HCT116 (cell line): ENCODE results near the gene IQCK. TPM values are rescaled to one million over a fixed set of nuclear protein-coding genes. Genes with fewer than 3 reads are reported as not detected.

ENCODE experiments used
- ATAC-seq: fragments of 200-7000 bp; cut with Tn5 transposase; 2 replicates; pipeline ENCODE4 v1.9.1; 2020; ENCODE audit warnings: mild to moderate bottlenecking, moderate library complexity
- BruUV-seq: library from RNA; stranded (reverse); fragments of 400-500 nt; replicated peaks from 2 replicates; lab custom pipeline; 2021; lab: Mats Ljungman, UMichigan
- CTCF ChIA-PET: fragments of 300-600 bp; sonication (Branson Sonifier 250); formaldehyde crosslinking; loops from one replicate; lab custom pipeline; 2021; ENCODE audit warnings: antibody characterized with exemption; lab: Charles Lee
- POLR2A ChIA-PET: fragments of 300-600, 350-600 bp; sonication (Branson Sonifier 250); formaldehyde crosslinking; loops from one replicate; lab custom pipeline; 2021; ENCODE audit warnings: antibody characterized with exemption; lab: Charles Lee
- RAD21 ChIA-PET, 2 experiments: fragments of 300-600 bp; sonication (Branson Sonifier 250); formaldehyde crosslinking; loops; one replicate each; lab custom pipeline; 2023; ENCODE audit warnings: low total read pairs in 2 of 2; ENCODE audit not compliant: uncharacterized antibody in 2 of 2, unreplicated experiment in 2 of 2, low non-redundant PET in 1 of 2; lab: Charles Lee
- DNase-seq: peaks from one replicate; pipeline ENCODE4 v3.0.0-alpha.2; 2010; ENCODE audit warnings: low read depth, low spot score
- H2AFZ ChIP-seq: fragments of 200-600 bp; shearing (Covaris generic), sonication (generic); 2 replicates; pipeline ENCODE4 v1.6.1; 2017; ENCODE audit warnings: low read depth, mixed run types, mixed read lengths, antibody characterized with exemption, low read length; ENCODE audit not compliant: poor library complexity, severe bottlenecking
- H3K27ac ChIP-seq: 2 replicates; pipeline ENCODE4 v1.5.1; 2012; ENCODE audit warnings: low read depth, low read length
- H3K27me3 ChIP-seq: fragments of 200-600 bp; sonication (generic); 2 replicates; pipeline ENCODE4 v1.6.1; 2016; ENCODE audit warnings: mixed run types, low read length, mixed read lengths; ENCODE audit not compliant: insufficient read depth
- H3K36me3 ChIP-seq, 2 experiments: fragments of 200-500 bp in 1 of 2; fragments of 200-600 bp in 1 of 2; sonication (Bioruptor generic) in 1 of 2; sonication (generic) in 1 of 2; 2 replicates each; pipeline versions ENCODE4 v1.5.1 to v1.6.1; 2014 to 2016; ENCODE audit warnings: low read length in 2 of 2, inconsistent platforms in 1 of 2, mixed read lengths in 1 of 2, mixed run types in 1 of 2; ENCODE audit not compliant: insufficient read depth in 2 of 2, control insufficient read depth in 1 of 2
- H3K4me1 ChIP-seq, 2 experiments: fragments of 200-600 bp in 1 of 2; sonication (generic) in 1 of 2; 2 replicates each; pipeline versions ENCODE4 v1.5.1 to v1.6.1; 2012 to 2017; ENCODE audit warnings: low read length in 2 of 2, inconsistent platforms in 1 of 2, mild to moderate bottlenecking in 1 of 2, mixed read lengths in 1 of 2, mixed run types in 1 of 2, moderate library complexity in 1 of 2; ENCODE audit not compliant: insufficient read depth in 2 of 2, control insufficient read depth in 1 of 2
- H3K4me2 ChIP-seq: fragments of 200-600 bp; sonication (generic); 2 replicates; pipeline ENCODE4 v1.6.1; 2017; ENCODE audit warnings: mixed run types, low read length, mixed read lengths
- H3K4me3 ChIP-seq, 2 experiments: fragments of 200-600 bp in 1 of 2; sonication (generic) in 1 of 2; replicated peaks in 1 of 2; 2 replicates each; pipeline ENCODE4 v1.5.1; 2011 to 2016; ENCODE audit warnings: low read length in 2 of 2, control low read depth in 1 of 2, low read depth in 1 of 2, mild to moderate bottlenecking in 1 of 2, mixed read lengths in 1 of 2, mixed run types in 1 of 2
- H3K79me2 ChIP-seq: fragments of 200-600 bp; sonication (generic); 2 replicates; pipeline ENCODE4 v1.6.1; 2017; ENCODE audit warnings: mild to moderate bottlenecking, mixed run types, low read length, moderate library complexity, mixed read lengths; ENCODE audit not compliant: insufficient read depth
- H3K9ac ChIP-seq: fragments of 200-600 bp; sonication (generic); 2 replicates; pipeline ENCODE4 v1.6.1; 2016; ENCODE audit warnings: low read length, mixed read lengths
- H3K9me2 ChIP-seq: fragments of 200-600 bp; sonication (generic), shearing (Covaris generic); 2 replicates; pipeline ENCODE4 v1.6.1; 2017; ENCODE audit warnings: mixed run types, mild to moderate bottlenecking, moderate library complexity; ENCODE audit not compliant: insufficient read depth
- H3K9me3 ChIP-seq, 2 experiments: fragments of 200-500 bp in 1 of 2; fragments of 200-600 bp in 1 of 2; sonication (Bioruptor generic) in 1 of 2; sonication (generic) in 1 of 2; 2 replicates each; pipeline ENCODE4 v1.6.1; 2014 to 2017; ENCODE audit warnings: low read length in 2 of 2, mixed read lengths in 2 of 2, inconsistent platforms in 1 of 2, low read depth in 1 of 2, mild to moderate bottlenecking in 1 of 2, mixed run types in 1 of 2, moderate library complexity in 1 of 2; ENCODE audit not compliant: control insufficient read depth in 1 of 2, insufficient read depth in 1 of 2
- H4K20me1 ChIP-seq: fragments of 200-600 bp; sonication (generic), shearing (Covaris generic); 2 replicates; pipeline ENCODE4 v1.6.1; 2017; ENCODE audit warnings: mixed run types, mild to moderate bottlenecking, moderate library complexity; ENCODE audit not compliant: insufficient read depth
- CBX3 ChIP-seq: IDR thresholded peaks from 2 replicates; pipeline ENCODE4 v1.6.1; 2012; ENCODE audit warnings: low read depth
- CEBPB ChIP-seq: IDR thresholded peaks from 2 replicates; pipeline ENCODE4 v1.6.1; 2012; ENCODE audit warnings: low read depth
- EGR1 ChIP-seq: IDR thresholded peaks from 2 replicates; pipeline ENCODE4 v1.6.1; 2012; ENCODE audit warnings: low read depth
- ELF1 ChIP-seq: IDR thresholded peaks from 2 replicates; pipeline ENCODE4 v1.6.1; 2012; ENCODE audit warnings: low read depth, borderline replicate concordance
- FOSL1 ChIP-seq: IDR thresholded peaks from 2 replicates; pipeline ENCODE4 v1.6.1; 2012; ENCODE audit warnings: low read depth
- MAX ChIP-seq: IDR thresholded peaks from 2 replicates; pipeline ENCODE4 v1.6.1; 2012
- POLR2A ChIP-seq: IDR thresholded peaks from 2 replicates; pipeline ENCODE4 v1.7.0; 2011; ENCODE audit warnings: borderline replicate concordance; ENCODE audit not compliant: insufficient read depth, insufficient read length; ENCODE audit errors: extremely low read depth
- SIN3A ChIP-seq: IDR thresholded peaks from 2 replicates; pipeline ENCODE4 v1.6.1; 2012; ENCODE audit warnings: low read depth
- SP1 ChIP-seq: IDR thresholded peaks from 2 replicates; pipeline ENCODE4 v1.6.1; 2012; ENCODE audit warnings: low read depth
- SRF ChIP-seq: IDR thresholded peaks from 2 replicates; pipeline ENCODE4 v1.6.1; 2012; ENCODE audit warnings: low read depth
- TCF7L2 ChIP-seq: IDR thresholded peaks from 2 replicates; pipeline ENCODE4 v1.7.0; 2011; ENCODE audit warnings: borderline replicate concordance, inconsistent platforms; ENCODE audit not compliant: insufficient read depth, insufficient read length; ENCODE audit errors: extremely low read depth
- ZBTB33 ChIP-seq: IDR thresholded peaks from 2 replicates; pipeline ENCODE4 v1.6.1; 2011; ENCODE audit warnings: mild to moderate bottlenecking, low read length, moderate library complexity; ENCODE audit not compliant: insufficient replicate concordance; ENCODE audit errors: extremely low read depth
- intact Hi-C: fragments of 100-400 bp; cut with micrococcal nuclease; formaldehyde crosslinking; loops from 2 replicates; pipeline ENCODE4 v1.10.0; 2022
- total RNA-seq: library from RNA; stranded (reverse); gene quantifications from one replicate; pipeline ENCODE4 v1.2.1, GENCODE V29; 2021; ENCODE audit not compliant: unreplicated experiment
- TF ChIP-seq, protein P1 (sequence below), 3 experiments: fragments of 200-600 bp in 1 of 3; sonication (generic) in 1 of 3; IDR thresholded peaks in 2 of 3; conservative IDR thresholded peaks in 1 of 3; 2 replicates each; pipeline ENCODE4 v1.5.1; 2012 to 2017; ENCODE audit warnings: low read depth in 2 of 3, low read length in 2 of 3, antibody characterized with exemption in 1 of 3, borderline replicate concordance in 1 of 3, control low read depth in 1 of 3, mild to moderate bottlenecking in 1 of 3, mixed read lengths in 1 of 3, mixed run types in 1 of 3, moderate library complexity in 1 of 3; ENCODE audit not compliant: insufficient read depth in 1 of 3

Gene IQCK
- total RNA-seq, 1 experiment from 2014 or later: 11.8 TPM

GRCh38 chr16:19780321-19780720 is 62.2 kb downstream of the IQCK start:
- H3K4me3 ChIP-seq: no peak overlapping the region
- DNase-seq (no peak), ATAC-seq (no peak)
- ChIA-PET POLR2A (no interaction called here), CTCF (no interaction called here), RAD21 (no interaction called here)
- no peaks in the 10 kb centered on the region for H3K79me2 ChIP-seq
- no peaks in the 10 kb centered on the region for H3K27me3 ChIP-seq
- intact Hi-C loops: no loop called here
- no peaks in the 10 kb centered on the region for H3K9me3 ChIP-seq
- H3K9ac ChIP-seq: no peak overlapping the region
- H3K9me2 ChIP-seq: no peaks in the 10 kb centered on the region
- TF ChIP-seq SIN3A (no peak), SP1 (no peak), POLR2A (no peak), CEBPB (no peak), ZBTB33 (no peak), FOSL1 (no peak), MAX (no peak), CBX3 (no peak), SRF (no peak), TCF7L2 (no peak), ELF1 (no peak), EGR1 (no peak)
- TF ChIP-seq, protein P1, sequence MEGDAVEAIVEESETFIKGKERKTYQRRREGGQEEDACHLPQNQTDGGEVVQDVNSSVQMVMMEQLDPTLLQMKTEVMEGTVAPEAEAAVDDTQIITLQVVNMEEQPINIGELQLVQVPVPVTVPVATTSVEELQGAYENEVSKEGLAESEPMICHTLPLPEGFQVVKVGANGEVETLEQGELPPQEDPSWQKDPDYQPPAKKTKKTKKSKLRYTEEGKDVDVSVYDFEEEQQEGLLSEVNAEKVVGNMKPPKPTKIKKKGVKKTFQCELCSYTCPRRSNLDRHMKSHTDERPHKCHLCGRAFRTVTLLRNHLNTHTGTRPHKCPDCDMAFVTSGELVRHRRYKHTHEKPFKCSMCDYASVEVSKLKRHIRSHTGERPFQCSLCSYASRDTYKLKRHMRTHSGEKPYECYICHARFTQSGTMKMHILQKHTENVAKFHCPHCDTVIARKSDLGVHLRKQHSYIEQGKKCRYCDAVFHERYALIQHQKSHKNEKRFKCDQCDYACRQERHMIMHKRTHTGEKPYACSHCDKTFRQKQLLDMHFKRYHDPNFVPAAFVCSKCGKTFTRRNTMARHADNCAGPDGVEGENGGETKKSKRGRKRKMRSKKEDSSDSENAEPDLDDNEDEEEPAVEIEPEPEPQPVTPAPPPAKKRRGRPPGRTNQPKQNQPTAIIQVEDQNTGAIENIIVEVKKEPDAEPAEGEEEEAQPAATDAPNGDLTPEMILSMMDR (IDR thresholded peaks at IDR 0.05 in 2 of 3, conservative IDR thresholded peaks at IDR 0.05 in 1 of 3; ENCODE audit: borderline replicate concordance in 1 of 3, insufficient read depth in 1 of 3, low read depth in 2 of 3, low read length in 2 of 3): no peak
- H3K36me3 ChIP-seq: no peaks in the 10 kb centered on the region
- H3K27ac ChIP-seq: no peak overlapping the region
- BruUV-seq: no TSS peak
- no peaks in the 10 kb centered on the region for H3K4me1 ChIP-seq
- no peaks in the 10 kb centered on the region for H4K20me1 ChIP-seq
- H3K4me2 ChIP-seq: no peak overlapping the region
- H2AFZ ChIP-seq: no peak overlapping the region
